HAP-1 (cell line): ENCODE data around the gene APOL4.
"Not testable (repeated sequence)": the region's sequence is repeated elsewhere in the genome, so short reads cannot be mapped to it uniquely, and the experiment has no call there.

Source experiments
- DNase-seq, 2 experiments: peaks; one replicate each; pipeline ENCODE4 v3.0.0-alpha.2; 2016 to 2020; ENCODE audit warnings: low spot score in 2 of 2
- H3K27me3 ChIP-seq: fragments of 250-450 bp; sonication (Bioruptor Pico); 2 replicates; pipeline ENCODE4 v1.5.1; 2020; ENCODE audit warnings: low read depth, mild to moderate bottlenecking, moderate library complexity
- H3K36me3 ChIP-seq: fragments of 250-450 bp; sonication (Bioruptor Pico); replicated peaks from 2 replicates; pipeline ENCODE4 v1.5.1; 2020; ENCODE audit warnings: mild to moderate bottlenecking
- H3K4me1 ChIP-seq: fragments of 250-450 bp; sonication (Bioruptor Pico); 2 replicates; pipeline ENCODE4 v1.5.1; 2020; ENCODE audit warnings: mild to moderate bottlenecking
- H3K4me3 ChIP-seq: fragments of 250-450 bp; sonication (Bioruptor Pico); 2 replicates; pipeline ENCODE4 v1.5.1; 2020; ENCODE audit warnings: mild to moderate bottlenecking, moderate library complexity
- H3K9me3 ChIP-seq: fragments of 250-450 bp; sonication (Bioruptor Pico); 2 replicates; pipeline ENCODE4 v1.5.1; 2020; ENCODE audit warnings: mild to moderate bottlenecking, moderate library complexity
- in situ Hi-C: fragments of 300-500 bp; cut with MboI; formaldehyde crosslinking; loops from 3 replicates; pipeline ENCODE4 v1.14.3; 2020; ENCODE audit warnings: low sequenced_read_pairs, inconsistent platforms, mixed read lengths

The APOL4 gene

GRCh38 chr22:36156515-36157419 lies 44.8 kb downstream of the APOL4 start:
- Histone ChIP-seq H3K36me3 (no peaks in the 10 kb centered on the region), H3K9me3 (peaks cover 4% of the 10 kb centered on the region; the same call in 1 of the 2 replicates), H3K4me1 (no peaks in the 10 kb centered on the region), H3K27me3 (no peaks in the 10 kb centered on the region; the same call in 1 of the 2 replicates), H3K4me3 (no peak overlapping the region)
- DNase-seq: no peak
- in situ Hi-C loops: no loop called here

- H3K9me3 ChIP-seq: peaks cover 6% of the 10 kb centered on the region; the same call in 1 of the 2 replicates
- H3K27me3 ChIP-seq: no peaks in the 10 kb centered on the region; the same call in 1 of the 2 replicates
- H3K4me3 ChIP-seq: no peak overlapping the region
- no peaks in the 10 kb centered on the region for H3K36me3 ChIP-seq
- no peaks in the 10 kb centered on the region for H3K4me1 ChIP-seq
- no peak for DNase-seq
- in situ Hi-C loops: no loop called here
These were observed 45.5 kb downstream of the APOL4 start for GRCh38 chr22:36156119-36156514.

GRCh38 chr22:36155702-36156101 lies 45.9 kb downstream of the APOL4 start:
- Histone ChIP-seq H3K4me3 (no peak overlapping the region), H3K9me3 (peaks cover 6% of the 10 kb centered on the region; the same call in 1 of the 2 replicates), H3K4me1 (no peaks in the 10 kb centered on the region), H3K36me3 (no peaks in the 10 kb centered on the region), H3K27me3 (no peaks in the 10 kb centered on the region; the same call in 1 of the 2 replicates)
- DNase-seq: no peak
- in situ Hi-C loops: no loop called here

GRCh38 chr22:36154423-36154945 lies 47.1 kb downstream of the APOL4 start:
- no peaks in the 10 kb centered on the region for H3K4me1 ChIP-seq
- in situ Hi-C loops: no loop called here

GRCh38 chr22:36153501-36154422 lies 47.8 kb downstream of the APOL4 start:
- in situ Hi-C loops: no loop called here
- no peaks in the 10 kb centered on the region for H3K36me3 ChIP-seq
- no peaks in the 10 kb centered on the region; the same call in 1 of the 2 replicates for H3K27me3 ChIP-seq
- H3K4me3 ChIP-seq: no peak overlapping the region
- no peak for DNase-seq
- H3K9me3 ChIP-seq: peaks cover 6% of the 10 kb centered on the region; the same call in 1 of the 2 replicates
- H3K4me1 ChIP-seq: no peaks in the 10 kb centered on the region

More at GRCh38 chr22:36154423-36154945, 47.1 kb downstream of the APOL4 start:
- Histone ChIP-seq H3K4me3 (no peak overlapping the region), H3K9me3 (peaks cover 6% of the 10 kb centered on the region; the same call in 1 of the 2 replicates), H3K36me3 (no peaks in the 10 kb centered on the region), H3K27me3 (no peaks in the 10 kb centered on the region; the same call in 1 of the 2 replicates)
- no peak for DNase-seq

- DNase-seq, in situ Hi-C loops, H3K4me3 ChIP-seq, H3K36me3 ChIP-seq, H3K9me3 ChIP-seq, H3K4me1 ChIP-seq, H3K27me3 ChIP-seq: not testable (repeated sequence)
These were observed 48.8 kb downstream of the APOL4 start for GRCh38 chr22:36152821-36153220.

GRCh38 chr22:36152088-36152487 lies 49.5 kb downstream of the APOL4 start:
- H3K36me3 ChIP-seq: no peaks in the 10 kb centered on the region
- H3K27me3 ChIP-seq: no peaks in the 10 kb centered on the region; the same call in 1 of the 2 replicates
- in situ Hi-C loops: no loop called here
- peaks cover 6% of the 10 kb centered on the region; the same call in 1 of the 2 replicates for H3K9me3 ChIP-seq
- H3K4me1 ChIP-seq: no peaks in the 10 kb centered on the region
- DNase-seq: no peak
- H3K4me3 ChIP-seq: no peak overlapping the region

- H3K36me3 ChIP-seq: no peaks in the 10 kb centered on the region
- no peaks in the 10 kb centered on the region for H3K4me1 ChIP-seq
- peaks cover 6% of the 10 kb centered on the region; the same call in 1 of the 2 replicates for H3K9me3 ChIP-seq
- in situ Hi-C loops: no loop called here
- no peaks in the 10 kb centered on the region; the same call in 1 of the 2 replicates for H3K27me3 ChIP-seq
- no peak for DNase-seq
- no peak overlapping the region for H3K4me3 ChIP-seq
These were observed 50.5 kb downstream of the APOL4 start for GRCh38 chr22:36151006-36151595.

- DNase-seq: no peak
- Histone ChIP-seq H3K27me3 (no peaks in the 10 kb centered on the region; the same call in 1 of the 2 replicates), H3K4me1 (no peaks in the 10 kb centered on the region), H3K4me3 (no peak overlapping the region), H3K9me3 (peaks cover 6% of the 10 kb centered on the region; the same call in 1 of the 2 replicates), H3K36me3 (no peaks in the 10 kb centered on the region)
- in situ Hi-C loops: no loop called here
These were observed 52.2 kb downstream of the APOL4 start for GRCh38 chr22:36149441-36149840.

GRCh38 chr22:36148411-36148810 lies 53.2 kb downstream of the APOL4 start:
- H3K4me3 ChIP-seq: no peak overlapping the region
- peaks cover 6% of the 10 kb centered on the region; the same call in 1 of the 2 replicates for H3K9me3 ChIP-seq
- in situ Hi-C loops: no loop called here
- H3K36me3 ChIP-seq: no peaks in the 10 kb centered on the region
- H3K27me3 ChIP-seq: no peaks in the 10 kb centered on the region; the same call in 1 of the 2 replicates
- no peaks in the 10 kb centered on the region for H3K4me1 ChIP-seq
- DNase-seq: no peak

GRCh38 chr22:36147196-36147791 lies 54.3 kb downstream of the APOL4 start:
- no peak for DNase-seq
- Histone ChIP-seq H3K36me3 (no peaks in the 10 kb centered on the region), H3K4me1 (no peaks in the 10 kb centered on the region), H3K4me3 (no peak overlapping the region), H3K27me3 (no peaks in the 10 kb centered on the region; the same call in 1 of the 2 replicates), H3K9me3 (peaks cover 6% of the 10 kb centered on the region; the same call in 1 of the 2 replicates)
- in situ Hi-C loops: no loop called here

- Histone ChIP-seq H3K4me3 (no peak overlapping the region), H3K4me1 (no peaks in the 10 kb centered on the region), H3K36me3 (no peaks in the 10 kb centered on the region), H3K27me3 (no peaks in the 10 kb centered on the region), H3K9me3 (no peaks in the 10 kb centered on the region)
- DNase-seq: no peak
- in situ Hi-C loops: no loop called here
These were observed 55.7 kb downstream of the APOL4 start for GRCh38 chr22:36145881-36146280.
